ENCODE measurements around the gene CHIC2.

DNA sequence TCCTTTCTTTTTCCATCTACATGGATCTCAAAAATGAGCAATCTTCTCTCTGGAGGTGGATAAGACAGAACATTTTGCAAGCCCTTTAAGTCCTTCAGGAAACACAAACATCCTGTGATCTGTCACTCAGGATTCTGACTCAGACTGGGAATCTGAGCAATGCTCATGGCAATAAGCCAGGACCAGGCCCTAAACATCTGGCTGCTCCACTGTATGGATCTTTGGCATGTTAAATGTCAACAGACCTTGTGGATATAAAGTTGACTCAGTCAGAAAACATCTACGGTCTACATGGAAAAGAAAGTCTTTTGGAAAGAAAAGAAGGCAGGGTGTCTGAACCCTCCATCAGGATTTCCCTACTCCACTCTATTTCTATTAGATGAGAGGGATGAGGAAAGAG lies 17.8 kb upstream of the CHIC2 start:
- TF ChIP-seq POLR2A (IDR thresholded peaks at IDR 0.05): no peak
- TF ChIP-seq, protein P1, sequence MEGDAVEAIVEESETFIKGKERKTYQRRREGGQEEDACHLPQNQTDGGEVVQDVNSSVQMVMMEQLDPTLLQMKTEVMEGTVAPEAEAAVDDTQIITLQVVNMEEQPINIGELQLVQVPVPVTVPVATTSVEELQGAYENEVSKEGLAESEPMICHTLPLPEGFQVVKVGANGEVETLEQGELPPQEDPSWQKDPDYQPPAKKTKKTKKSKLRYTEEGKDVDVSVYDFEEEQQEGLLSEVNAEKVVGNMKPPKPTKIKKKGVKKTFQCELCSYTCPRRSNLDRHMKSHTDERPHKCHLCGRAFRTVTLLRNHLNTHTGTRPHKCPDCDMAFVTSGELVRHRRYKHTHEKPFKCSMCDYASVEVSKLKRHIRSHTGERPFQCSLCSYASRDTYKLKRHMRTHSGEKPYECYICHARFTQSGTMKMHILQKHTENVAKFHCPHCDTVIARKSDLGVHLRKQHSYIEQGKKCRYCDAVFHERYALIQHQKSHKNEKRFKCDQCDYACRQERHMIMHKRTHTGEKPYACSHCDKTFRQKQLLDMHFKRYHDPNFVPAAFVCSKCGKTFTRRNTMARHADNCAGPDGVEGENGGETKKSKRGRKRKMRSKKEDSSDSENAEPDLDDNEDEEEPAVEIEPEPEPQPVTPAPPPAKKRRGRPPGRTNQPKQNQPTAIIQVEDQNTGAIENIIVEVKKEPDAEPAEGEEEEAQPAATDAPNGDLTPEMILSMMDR (IDR thresholded peaks at IDR 0.05): no peak
